Progenitor cell of endocrine pancreas (in vitro differentiated cells): Measurements from ENCODE around the gene COL5A3. TPM values are rescaled to one million over a fixed set of nuclear protein-coding genes. Genes with fewer than 3 reads are reported as not detected.

Experiments used
- DNase-seq: peaks from one replicate; pipeline ENCODE4 v3.0.0; 2021; ENCODE audit warnings: low spot score; ENCODE audit not compliant: unreplicated experiment
- H3K27ac Mint-ChIP-seq: 2 replicates; pipeline ENCODE4 v1.8.0; 2021; ENCODE audit warnings: mild to moderate bottlenecking, moderate library complexity, mixed read lengths
- H3K27me3 Mint-ChIP-seq: 2 replicates; pipeline ENCODE4 v1.8.0; 2021; ENCODE audit warnings: mixed read lengths
- H3K36me3 Mint-ChIP-seq: 2 replicates; pipeline ENCODE4 v1.8.0; 2022; ENCODE audit warnings: mixed read lengths; ENCODE audit not compliant: insufficient read depth
- H3K4me1 Mint-ChIP-seq: 2 replicates; pipeline ENCODE4 v1.8.0; 2021; ENCODE audit warnings: low read depth, mixed read lengths
- H3K4me3 Mint-ChIP-seq: 2 replicates; pipeline ENCODE4 v1.8.0; 2021; ENCODE audit warnings: low read depth, mild to moderate bottlenecking, moderate library complexity, mixed read lengths
- H3K9me3 Mint-ChIP-seq: 2 replicates; pipeline ENCODE4 v1.8.0; 2021; ENCODE audit warnings: low read depth, mixed read lengths
- CTCF ChIP-seq: fragments of 200-600 bp; sonication (generic); IDR thresholded peaks from one replicate; pipeline ENCODE4 v1.5.0; 2021; ENCODE audit warnings: antibody characterized with exemption, mild to moderate bottlenecking; ENCODE audit not compliant: unreplicated experiment
- total RNA-seq: library from RNA; stranded (reverse); gene quantifications from 2 replicates; pipeline ENCODE4 v1.2.1, GENCODE V29; 2021

Gene COL5A3
- total RNA-seq, 1 donor from 2014 or later, result 0.05 TPM

- Mint-ChIP-seq H3K36me3 (no peaks in the 10 kb centered on the region), H3K27me3 (peaks cover 9% of the 10 kb centered on the region), H3K4me3 (no peak overlapping the region), H3K27ac (no peak overlapping the region), H3K9me3 (no peaks in the 10 kb centered on the region), H3K4me1 (no peaks in the 10 kb centered on the region)
- DNase-seq, result no peak
- TF ChIP-seq CTCF, result no peak
Measured at GRCh38 chr19:9991425-9992191, 18.7 kb downstream of the COL5A3 start.

GRCh38 chr19:9989504-9989903, 20.8 kb downstream of the COL5A3 start:
- H3K4me3 Mint-ChIP-seq, result no peak overlapping the region
- H3K36me3 Mint-ChIP-seq, result no peaks in the 10 kb centered on the region
- no peaks in the 10 kb centered on the region for H3K4me1 Mint-ChIP-seq
- H3K27ac Mint-ChIP-seq, result no peak overlapping the region
- TF ChIP-seq CTCF, result no peak
- H3K9me3 Mint-ChIP-seq, result no peaks in the 10 kb centered on the region
- no peak for DNase-seq
- peaks cover 7% of the 10 kb centered on the region for H3K27me3 Mint-ChIP-seq

GRCh38 chr19:9986787-9987281, 23.5 kb downstream of the COL5A3 start:
- H3K4me1 Mint-ChIP-seq, result no peaks in the 10 kb centered on the region
- H3K27ac Mint-ChIP-seq, result no peak overlapping the region
- TF ChIP-seq CTCF, result no peak
- H3K4me3 Mint-ChIP-seq, result no peak overlapping the region
- peaks cover 19% of the 10 kb centered on the region for H3K27me3 Mint-ChIP-seq
- no peak for DNase-seq
- H3K9me3 Mint-ChIP-seq, result no peaks in the 10 kb centered on the region
- H3K36me3 Mint-ChIP-seq, result no peaks in the 10 kb centered on the region

GRCh38 chr19:9981406-9982260, 28.7 kb downstream of the COL5A3 start:
- H3K27ac Mint-ChIP-seq, result no peak overlapping the region
- no peak for TF ChIP-seq CTCF
- DNase-seq, result no peak

GRCh38 chr19:9972103-9972502, 38.2 kb downstream of the COL5A3 start:
- H3K36me3 Mint-ChIP-seq, result no peaks in the 10 kb centered on the region
- DNase-seq, result no peak
- no peaks in the 10 kb centered on the region for H3K9me3 Mint-ChIP-seq
- TF ChIP-seq CTCF, result no peak
- H3K27ac Mint-ChIP-seq, result no peak overlapping the region
- H3K4me1 Mint-ChIP-seq, result no peaks in the 10 kb centered on the region
- H3K4me3 Mint-ChIP-seq, result no peak overlapping the region
- H3K27me3 Mint-ChIP-seq, result peaks cover 38% of the 10 kb centered on the region

More at GRCh38 chr19:9981406-9982260, 28.7 kb downstream of the COL5A3 start:
- no peaks in the 10 kb centered on the region for H3K4me1 Mint-ChIP-seq
- H3K36me3 Mint-ChIP-seq, result no peaks in the 10 kb centered on the region
- no peak overlapping the region for H3K4me3 Mint-ChIP-seq
- peaks cover 20% of the 10 kb centered on the region for H3K27me3 Mint-ChIP-seq
- H3K9me3 Mint-ChIP-seq, result no peaks in the 10 kb centered on the region
